Ovary (tissue), 3 donors: ENCODE results near the gene CREM.
"Not testable (repeated sequence)": the region's sequence is repeated elsewhere in the genome, so short reads cannot be mapped to it uniquely, and the experiment has no call there.

ENCODE experiments used
- EP300 ChIP-seq: sonication (generic); formaldehyde crosslinking; IDR thresholded peaks from one replicate; pipeline ENCODE4 v1.6.1; 2017; ENCODE audit warnings: antibody characterized with exemption
- POLR2A ChIP-seq: fragments of 450-650 bp; IDR thresholded peaks from one replicate; pipeline ENCODE4 v1.6.1; 2017; ENCODE audit warnings: antibody characterized with exemption, mild to moderate bottlenecking, moderate library complexity
- TF ChIP-seq, protein P1 (sequence below), 3 donors: fragments of 450-650 bp in 2 of 3; fragments of 200-600 bp in 1 of 3; IDR thresholded peaks; one replicate each; pipeline versions ENCODE4 v1.5.1 to v1.8.0; 2016 to 2022; ENCODE audit warnings: antibody characterized with exemption in 3 of 3, mild to moderate bottlenecking in 1 of 3
- donor health status: DM: no; HTN: no; CAD: no.

DNA sequence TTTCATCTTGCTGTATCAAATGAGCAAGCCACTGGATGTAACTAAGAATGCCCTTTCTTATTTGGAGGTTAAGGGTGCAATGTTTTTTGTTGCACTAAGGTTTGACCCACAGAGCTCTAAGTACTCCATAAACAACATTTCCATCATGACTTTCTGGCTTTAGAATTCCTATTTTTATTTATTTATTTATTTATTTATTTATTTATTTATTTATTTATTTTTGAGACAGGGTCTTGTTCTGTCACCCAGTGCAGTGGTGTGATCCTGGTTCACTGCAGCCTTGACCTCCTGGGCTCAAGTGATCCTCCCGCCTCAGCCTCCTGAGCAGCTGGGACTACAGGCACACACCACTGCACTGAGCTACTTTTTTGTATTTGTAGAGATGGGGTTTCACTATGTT, 46.4 kb upstream of the CREM start:
- TF ChIP-seq, protein P1, sequence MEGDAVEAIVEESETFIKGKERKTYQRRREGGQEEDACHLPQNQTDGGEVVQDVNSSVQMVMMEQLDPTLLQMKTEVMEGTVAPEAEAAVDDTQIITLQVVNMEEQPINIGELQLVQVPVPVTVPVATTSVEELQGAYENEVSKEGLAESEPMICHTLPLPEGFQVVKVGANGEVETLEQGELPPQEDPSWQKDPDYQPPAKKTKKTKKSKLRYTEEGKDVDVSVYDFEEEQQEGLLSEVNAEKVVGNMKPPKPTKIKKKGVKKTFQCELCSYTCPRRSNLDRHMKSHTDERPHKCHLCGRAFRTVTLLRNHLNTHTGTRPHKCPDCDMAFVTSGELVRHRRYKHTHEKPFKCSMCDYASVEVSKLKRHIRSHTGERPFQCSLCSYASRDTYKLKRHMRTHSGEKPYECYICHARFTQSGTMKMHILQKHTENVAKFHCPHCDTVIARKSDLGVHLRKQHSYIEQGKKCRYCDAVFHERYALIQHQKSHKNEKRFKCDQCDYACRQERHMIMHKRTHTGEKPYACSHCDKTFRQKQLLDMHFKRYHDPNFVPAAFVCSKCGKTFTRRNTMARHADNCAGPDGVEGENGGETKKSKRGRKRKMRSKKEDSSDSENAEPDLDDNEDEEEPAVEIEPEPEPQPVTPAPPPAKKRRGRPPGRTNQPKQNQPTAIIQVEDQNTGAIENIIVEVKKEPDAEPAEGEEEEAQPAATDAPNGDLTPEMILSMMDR (IDR thresholded peaks at IDR 0.05): not testable (repeated sequence)
- TF ChIP-seq POLR2A, EP300: not testable (repeated sequence)
